HepG2 (cell line): ENCODE measurements around the gene ARIH2. TPM values are rescaled to one million over a fixed set of nuclear protein-coding genes. Genes with fewer than 3 reads are reported as not detected.

ENCODE experiments used
- ATAC-seq: fragments of 200-7000 bp; cut with Tn5 transposase; 3 replicates; pipeline ENCODE4 v1.9.1; 2020; ENCODE audit warnings: mild to moderate bottlenecking, moderate library complexity
- BruUV-seq: library from RNA; stranded (reverse); fragments of 400-500 nt; replicated peaks from 2 replicates; lab custom pipeline; 2021; lab: Mats Ljungman, UMichigan
- CTCF ChIA-PET: fragments of 300-600 bp; formaldehyde crosslinking; extraction: SDS; loops from one replicate; lab custom pipeline; 2021; ENCODE audit warnings: low total read pairs, inconsistent platforms, low intra/inter-chr PET ratio; lab: Yijun Ruan, JAX
- POLR2A ChIA-PET: fragments of 350-600 bp; sonication (Branson Sonifier 250); formaldehyde crosslinking; loops from one replicate; lab custom pipeline; 2020; ENCODE audit warnings: antibody characterized with exemption, inconsistent platforms; lab: Yijun Ruan, JAX
- DNase-seq: peaks from one replicate; pipeline ENCODE4 v3.0.0-alpha.2; 2015; ENCODE audit warnings: low spot score
- FAIRE-seq: peaks from 3 replicates; lab custom pipeline; 2011; peaks lifted over from hg19 to GRCh38; lab: Jason Lieb, UNC
- H2AFZ ChIP-seq: one replicate; pipeline ENCODE4 v1.6.1; 2011; ENCODE audit warnings: low read length, inconsistent platforms
- H3K27ac ChIP-seq: fragments of 300-600 bp; 3 replicates; pipeline ENCODE4 v1.8.0; 2011; ENCODE audit warnings: mixed run types, mild to moderate bottlenecking, mixed read lengths, low read length, inconsistent platforms; ENCODE audit not compliant: insufficient read depth; ENCODE audit errors: extremely low read length
- H3K27me3 ChIP-seq, 2 experiments: fragments of 200-600 bp in 1 of 2; 2 replicates in 1 of 2; 3 replicates in 1 of 2; pipeline versions ENCODE4 v1.6.0 to v1.8.0; 2011; ENCODE audit warnings: low read length in 2 of 2, mild to moderate bottlenecking in 2 of 2, moderate library complexity in 2 of 2, inconsistent platforms in 1 of 2; ENCODE audit not compliant: insufficient read depth in 2 of 2, control insufficient read depth in 1 of 2
- H3K36me3 ChIP-seq, 2 experiments: fragments of 200-600 bp in 1 of 2; replicated peaks in 1 of 2; 2 replicates in 1 of 2; 3 replicates in 1 of 2; pipeline versions ENCODE4 v1.5.1 to v1.8.0; 2011; ENCODE audit warnings: low read length in 2 of 2, inconsistent platforms in 1 of 2; ENCODE audit not compliant: insufficient read depth in 2 of 2, control insufficient read depth in 1 of 2
- H3K4me1 ChIP-seq: 2 replicates; pipeline ENCODE4 v1.5.1; 2012; ENCODE audit warnings: low read length, inconsistent platforms; ENCODE audit not compliant: insufficient read depth
- H3K4me2 ChIP-seq: 2 replicates; pipeline ENCODE4 v1.6.0; 2011; ENCODE audit warnings: low read depth, low read length, inconsistent platforms
- H3K4me3 ChIP-seq, 3 experiments: fragments of 200-600 bp in 1 of 3; sonication (generic), shearing (Covaris generic) in 1 of 3; replicated peaks in 1 of 3; 2 replicates each; pipeline ENCODE4 v1.5.1; 2011 to 2016; ENCODE audit warnings: low read length in 3 of 3, inconsistent platforms in 2 of 3, low read depth in 2 of 3, mild to moderate bottlenecking in 2 of 3, control low read depth in 1 of 3, mixed read lengths in 1 of 3; ENCODE audit not compliant: insufficient read depth in 1 of 3
- H3K79me2 ChIP-seq: one replicate; pipeline ENCODE4 v1.6.1; 2011; ENCODE audit warnings: low read length, inconsistent platforms; ENCODE audit not compliant: insufficient read depth
- H3K9ac ChIP-seq: 2 replicates; pipeline ENCODE4 v1.6.0; 2011; ENCODE audit warnings: mild to moderate bottlenecking, low read depth, low read length, inconsistent platforms; ENCODE audit not compliant: insufficient read depth
- H3K9me3 ChIP-seq: 2 replicates; pipeline ENCODE4 v1.5.1; 2012; ENCODE audit warnings: mild to moderate bottlenecking, low read length
- H4K20me1 ChIP-seq: 2 replicates; pipeline ENCODE4 v1.6.0; 2011; ENCODE audit warnings: inconsistent platforms, mild to moderate bottlenecking, low read length, moderate library complexity; ENCODE audit not compliant: insufficient read depth
- CTCF ChIP-seq: sonication (generic); formaldehyde crosslinking; IDR thresholded peaks from 2 replicates; pipeline ENCODE4 v1.5.0; 2020; ENCODE audit warnings: mild to moderate bottlenecking, missing genetic modification reagents, moderate library complexity
- EP300 ChIP-seq, 3 experiments: sonication (generic) in 1 of 3; formaldehyde crosslinking in 1 of 3; IDR thresholded peaks; 2 replicates each; pipeline versions ENCODE4 v1.5.1 to v1.6.1; 2011 to 2020; ENCODE audit warnings: low read depth in 2 of 3, low read length in 2 of 3, borderline replicate concordance in 1 of 3, improper control_type of control experiment in 1 of 3, mild to moderate bottlenecking in 1 of 3, missing genetic modification reagents in 1 of 3, moderate library complexity in 1 of 3
- FOXJ3 ChIP-seq: sonication (generic); formaldehyde crosslinking; IDR thresholded peaks from 2 replicates; pipeline ENCODE4 v1.4.0; 2020; ENCODE audit warnings: missing genetic modification reagents, mild to moderate bottlenecking, borderline replicate concordance
- HDAC6 ChIP-seq: fragments of 200-600 bp; sonication (generic); IDR thresholded peaks from 2 replicates; pipeline ENCODE4 v1.7.0; 2017; ENCODE audit warnings: mild to moderate bottlenecking, antibody characterized with exemption, low read length, low read depth
- RBM22 ChIP-seq: fragments of 200-400 bp; formaldehyde crosslinking; optimal IDR thresholded peaks from 2 replicates; pipeline ENCODE3; 2017; ENCODE audit warnings: mild to moderate bottlenecking, low read length, moderate library complexity
- WGBS: methylation state at CpG from one replicate; pipeline ENCODE4 v1.1.6; 2017; ENCODE audit warnings: low lambda C conversion rate; 5-methylcytosine and 5-hydroxymethylcytosine counted together
- in situ Hi-C: cut with HindIII; loops from 2 replicates; pipeline ENCODE4 v1.10.0; 2017; ENCODE audit warnings: low pct_unique_long_range_greater_than_20kb; ENCODE audit not compliant: extremely low pct_ligation_motif_present
- intact Hi-C: fragments of 100-400 bp; cut with micrococcal nuclease; formaldehyde crosslinking; loops from one replicate; pipeline ENCODE4 v1.10.0; 2022; ENCODE audit not compliant: unreplicated experiment
- polyA plus RNA-seq, 8 experiments: library from polyadenylated mRNA; depleted of rRNA in 3 of 8; stranded (reverse) in 7 of 8; unstranded in 1 of 8; fragments of >200 nt; fragmentation: Illumina TruSeq in 4 of 8; extraction: Trizol in 4 of 8; gene quantifications; 2 replicates each; pipeline versions ENCODE4 v1.2.1 to v1.2.3, GENCODE V29; 2011 to 2016; ENCODE audit warnings: low read depth in 4 of 8, missing spikeins in 1 of 8, mixed read lengths in 1 of 8; ENCODE audit not compliant: insufficient read depth in 1 of 8
- total RNA-seq, 5 experiments: library from RNA; depleted of rRNA; stranded (reverse); fragments of >200 nt; fragmentation: Illumina TruSeq; extraction: Trizol; gene quantifications; 2 replicates each; pipeline ENCODE4 v1.2.3, GENCODE V29; 2016; ENCODE audit warnings: low read depth in 1 of 5
- TF ChIP-seq, protein P1 (sequence below): sonication (generic); formaldehyde crosslinking; IDR thresholded peaks from 2 replicates; pipeline ENCODE4 v1.5.1; 2020; ENCODE audit warnings: mild to moderate bottlenecking, missing genetic modification reagents

The ARIH2 gene
- total and polyA plus RNA-seq, 2 of the 13 experiments (the other 11 are each of a cell fraction or from before 2014, with no cell fraction given), result 64.8 to 83.3 TPM

- Histone ChIP-seq H3K27ac (no peak overlapping the region), H4K20me1 (peaks cover 16% of the 10 kb centered on the region), H2AFZ (no peak overlapping the region), H3K27me3 (no peaks in the 10 kb centered on the region), H3K79me2 (peaks cover 75% of the 10 kb centered on the region), H3K4me3 (no peak overlapping the region), H3K9ac (no peak overlapping the region), H3K36me3 (peaks cover 14 to 68% of the 10 kb centered on the region in 2 experiments), H3K4me1 (peaks cover 20% of the 10 kb centered on the region), H3K9me3 (no peaks in the 10 kb centered on the region), H3K4me2 (no peak overlapping the region)
- intact Hi-C loops, result no loop called here
- DNase-seq (no peak), FAIRE-seq (no peak), ATAC-seq (no peak)
- TF ChIP-seq RBM22, result peak; percentile 13
- no peak for TF ChIP-seq CTCF
- ChIA-PET POLR2A (interaction anchor here (3.0 kb wide), 1 partner anchor 11 kb away, joined by 17 read pairs; the partner anchor contains the start of gene ARIH2), CTCF (no interaction called here)
- no TSS peak for BruUV-seq
- in situ Hi-C loops, result no loop called here
- WGBS, result 87% methylated on average over 3 of the region's 3 CpGs
Observed at GRCh38 chr3:48929358-48930035, 10.9 kb downstream of the ARIH2 start.

GRCh38 chr3:48930590-48930989 lies 11.9 kb downstream of the ARIH2 start:
- H3K4me2 ChIP-seq, result no peak overlapping the region
- no peak overlapping the region for H3K4me3 ChIP-seq
- ATAC-seq (no peak), FAIRE-seq (no peak), DNase-seq (no peak)
- no peak overlapping the region for H3K27ac ChIP-seq
- H3K27me3 ChIP-seq, result no peaks in the 10 kb centered on the region
- in situ Hi-C loops, result no loop called here
- no TSS peak for BruUV-seq
- H3K9me3 ChIP-seq, result no peaks in the 10 kb centered on the region
- no peak overlapping the region for H2AFZ ChIP-seq
- peaks cover 30% of the 10 kb centered on the region for H3K4me1 ChIP-seq
- ChIA-PET CTCF (no interaction called here), POLR2A (interaction anchor here (3.0 kb wide), 1 partner anchor 12 kb away, joined by 17 read pairs; the partner anchor contains the start of gene ARIH2)
- 95% methylated on average over 3 of the region's 3 CpGs for WGBS
- intact Hi-C loops, result no loop called here
- peaks cover 82% of the 10 kb centered on the region for H3K79me2 ChIP-seq
- peaks cover 18% of the 10 kb centered on the region for H4K20me1 ChIP-seq
- peaks cover 15 to 66% of the 10 kb centered on the region in 2 experiments for H3K36me3 ChIP-seq
- no peak overlapping the region for H3K9ac ChIP-seq
- TF ChIP-seq, protein P1, sequence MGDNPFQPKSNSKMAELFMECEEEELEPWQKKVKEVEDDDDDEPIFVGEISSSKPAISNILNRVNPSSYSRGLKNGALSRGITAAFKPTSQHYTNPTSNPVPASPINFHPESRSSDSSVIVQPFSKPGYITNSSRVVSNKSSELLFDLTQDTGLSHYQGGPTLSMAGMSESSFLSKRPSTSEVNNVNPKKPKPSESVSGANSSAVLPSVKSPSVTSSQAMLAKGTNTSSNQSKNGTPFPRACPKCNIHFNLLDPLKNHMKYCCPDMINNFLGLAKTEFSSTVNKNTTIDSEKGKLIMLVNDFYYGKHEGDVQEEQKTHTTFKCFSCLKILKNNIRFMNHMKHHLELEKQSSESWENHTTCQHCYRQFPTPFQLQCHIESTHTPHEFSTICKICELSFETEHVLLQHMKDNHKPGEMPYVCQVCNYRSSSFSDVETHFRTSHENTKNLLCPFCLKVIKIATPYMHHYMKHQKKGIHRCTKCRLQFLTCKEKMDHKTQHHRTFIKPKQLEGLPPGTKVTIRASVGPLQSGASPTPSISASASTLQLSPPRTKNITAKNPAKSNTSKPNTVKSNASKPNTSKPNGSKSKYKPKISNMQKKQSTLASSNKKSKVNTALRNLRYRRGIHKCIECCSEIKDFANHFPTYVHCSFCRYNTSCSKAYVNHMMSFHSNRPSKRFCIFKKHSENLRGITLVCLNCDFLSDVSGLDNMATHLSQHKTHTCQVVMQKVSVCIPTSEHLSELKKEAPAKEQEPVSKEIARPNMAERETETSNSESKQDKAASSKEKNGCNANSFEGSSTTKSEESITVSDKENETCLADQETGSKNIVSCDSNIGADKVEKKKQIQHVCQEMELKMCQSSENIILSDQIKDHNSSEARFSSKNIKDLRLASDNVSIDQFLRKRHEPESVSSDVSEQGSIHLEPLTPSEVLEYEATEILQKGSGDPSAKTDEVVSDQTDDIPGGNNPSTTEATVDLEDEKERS, result no peak
- TF ChIP-seq EP300 (IDR thresholded peaks at IDR 0.05; ENCODE audit: low read depth in 2 of 2, low read length in 2 of 2), result no peak
- TF ChIP-seq EP300 (CRISPR knock-in tag; IDR thresholded peaks at IDR 0.05; ENCODE audit: borderline replicate concordance), result no peak
- no peak for TF ChIP-seq FOXJ3 (CRISPR knock-in tag)
- no peak for TF ChIP-seq HDAC6
